Measurements from ENCODE around the gene NKD2.

The NKD2 gene

GRCh38 chr5:1001406-1002270, 7.0 kb upstream of the NKD2 start:
- DNase-seq: no peak

DNA sequence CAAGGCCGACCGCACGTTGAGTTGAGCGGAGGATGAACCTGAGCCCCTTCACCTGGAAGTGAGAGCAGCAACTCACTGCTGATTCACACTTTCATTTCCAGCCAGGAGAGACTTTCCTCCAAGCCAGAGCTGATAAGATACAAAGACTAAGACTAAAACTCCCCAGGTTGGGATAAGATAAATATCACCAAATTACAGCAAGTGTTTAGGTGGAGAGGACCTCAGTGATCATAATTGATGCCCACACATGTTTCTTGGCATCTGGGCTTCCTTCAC, 6.4 kb upstream of the NKD2 start:
- no peak for DNase-seq

DNA sequence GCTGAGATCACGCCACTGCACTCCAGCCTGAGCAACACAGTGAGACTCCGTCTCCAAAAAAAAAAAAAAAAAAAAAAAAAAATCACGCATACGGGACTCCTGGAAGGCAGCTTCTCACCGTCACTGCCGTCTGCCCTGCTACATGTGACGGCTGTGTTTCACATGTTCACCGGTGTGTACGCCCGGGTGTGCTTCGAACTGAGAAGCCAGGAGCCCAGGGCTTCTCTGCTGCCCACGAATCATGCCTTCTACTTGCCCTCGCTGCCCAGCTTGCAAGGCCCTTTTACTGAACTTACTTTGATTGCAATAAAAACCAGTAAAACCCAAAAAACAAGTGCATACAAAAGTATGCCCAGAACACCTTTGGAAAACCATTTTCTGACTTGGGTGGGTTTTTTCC, 5.8 kb upstream of the NKD2 start:
- DNase-seq: no peak

GRCh38 chr5:1003296-1003937, 5.2 kb upstream of the NKD2 start:
- no peak for DNase-seq

DNA sequence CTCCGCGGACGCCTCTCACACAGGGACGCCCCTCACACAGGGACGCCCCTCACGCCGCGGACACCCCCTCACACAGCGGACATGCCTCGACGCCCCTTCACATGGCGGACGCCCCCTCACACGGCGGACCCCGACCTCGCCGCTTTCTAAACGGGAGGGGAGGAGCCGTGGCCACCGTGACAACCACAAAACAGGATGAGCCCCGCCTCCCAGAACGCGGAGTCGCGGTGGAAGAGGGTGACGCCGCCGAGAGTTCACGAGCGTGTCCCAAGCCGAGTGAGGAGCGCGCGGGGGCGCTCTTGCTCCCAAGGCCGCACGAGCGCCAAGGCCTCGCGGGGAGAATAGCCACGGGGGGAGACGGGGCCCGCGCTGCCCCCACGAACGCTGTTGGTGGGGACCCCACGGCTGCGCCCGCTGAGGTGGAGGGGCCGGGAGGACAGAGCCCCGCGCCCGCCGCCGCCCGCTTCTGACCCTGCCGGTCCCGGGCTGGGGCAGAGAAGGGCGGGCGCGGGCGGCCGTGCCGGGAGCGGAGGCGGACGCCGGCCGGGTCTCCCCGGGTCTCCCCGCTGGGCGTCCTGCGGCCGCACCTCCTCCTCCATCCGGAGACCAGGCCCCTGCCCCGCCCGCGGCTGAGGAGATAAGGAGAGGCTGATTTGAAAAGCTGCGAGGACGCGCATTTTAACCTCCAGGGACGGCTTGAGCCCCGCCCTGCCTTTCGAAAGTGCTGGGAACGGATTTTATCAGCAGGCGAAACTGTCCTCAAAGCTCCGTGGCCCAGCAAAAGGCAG, 3.9 kb upstream of the NKD2 start:
- no peak for DNase-seq

DNA sequence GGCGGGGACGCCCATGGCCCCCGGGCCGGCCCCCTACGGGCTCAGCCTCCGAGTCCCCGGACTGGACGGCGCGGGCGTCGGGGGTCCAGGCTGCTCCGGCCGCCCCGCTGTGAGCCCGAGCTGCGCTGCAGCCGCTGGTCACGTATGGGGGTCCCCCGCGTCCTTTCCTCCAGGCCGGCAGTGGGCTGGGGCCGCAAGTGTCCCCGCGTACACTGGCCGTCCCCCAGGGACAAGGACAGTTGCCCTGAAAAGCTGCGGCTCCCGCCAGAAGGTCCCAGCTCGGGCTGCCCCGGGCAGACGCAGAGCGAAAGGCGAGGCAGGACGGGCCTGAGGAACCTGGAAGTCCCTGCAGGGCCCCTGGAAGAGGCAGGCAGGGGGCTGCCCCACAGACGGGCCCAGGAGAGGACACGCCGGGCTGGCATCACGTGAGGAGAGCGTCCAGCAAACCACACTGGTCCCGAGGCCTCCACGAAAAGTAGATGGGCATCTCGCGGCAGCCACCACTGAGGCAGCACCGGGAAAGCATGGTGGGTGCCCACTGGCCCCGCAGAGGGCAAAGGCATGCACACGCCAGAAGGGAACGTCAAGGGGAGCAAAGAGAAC, 3.3 kb upstream of the NKD2 start:
- no peak for DNase-seq

GRCh38 chr5:1005904-1006655, 2.5 kb upstream of the NKD2 start:
- no peak for DNase-seq

GRCh38 chr5:1006656-1007071, 1.9 kb upstream of the NKD2 start:
- no peak for DNase-seq

DNA sequence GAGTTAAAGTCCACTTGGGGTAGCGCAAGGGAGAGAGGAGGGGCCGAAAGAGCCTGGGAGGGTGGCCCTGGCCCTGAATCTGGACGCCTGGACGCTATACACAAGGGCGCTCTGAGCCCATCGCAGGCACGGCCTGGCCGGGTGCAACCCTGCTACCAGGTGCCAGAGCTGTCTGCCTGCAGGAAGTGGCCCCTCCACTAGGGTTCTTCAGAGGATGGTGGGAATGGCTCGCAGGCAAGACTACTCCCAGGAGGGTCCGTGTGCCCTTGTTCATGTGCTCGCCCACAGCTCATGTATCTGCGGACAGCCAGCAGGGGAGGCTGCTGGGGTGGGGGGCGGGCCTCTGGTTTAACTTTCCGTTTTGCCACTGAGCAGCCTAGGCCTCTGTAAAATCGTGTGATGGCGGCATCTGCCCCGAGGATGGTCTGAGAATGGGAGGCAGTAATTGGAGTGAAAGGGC, 1.4 kb upstream of the NKD2 start:
- DNase-seq: no peak

DNA sequence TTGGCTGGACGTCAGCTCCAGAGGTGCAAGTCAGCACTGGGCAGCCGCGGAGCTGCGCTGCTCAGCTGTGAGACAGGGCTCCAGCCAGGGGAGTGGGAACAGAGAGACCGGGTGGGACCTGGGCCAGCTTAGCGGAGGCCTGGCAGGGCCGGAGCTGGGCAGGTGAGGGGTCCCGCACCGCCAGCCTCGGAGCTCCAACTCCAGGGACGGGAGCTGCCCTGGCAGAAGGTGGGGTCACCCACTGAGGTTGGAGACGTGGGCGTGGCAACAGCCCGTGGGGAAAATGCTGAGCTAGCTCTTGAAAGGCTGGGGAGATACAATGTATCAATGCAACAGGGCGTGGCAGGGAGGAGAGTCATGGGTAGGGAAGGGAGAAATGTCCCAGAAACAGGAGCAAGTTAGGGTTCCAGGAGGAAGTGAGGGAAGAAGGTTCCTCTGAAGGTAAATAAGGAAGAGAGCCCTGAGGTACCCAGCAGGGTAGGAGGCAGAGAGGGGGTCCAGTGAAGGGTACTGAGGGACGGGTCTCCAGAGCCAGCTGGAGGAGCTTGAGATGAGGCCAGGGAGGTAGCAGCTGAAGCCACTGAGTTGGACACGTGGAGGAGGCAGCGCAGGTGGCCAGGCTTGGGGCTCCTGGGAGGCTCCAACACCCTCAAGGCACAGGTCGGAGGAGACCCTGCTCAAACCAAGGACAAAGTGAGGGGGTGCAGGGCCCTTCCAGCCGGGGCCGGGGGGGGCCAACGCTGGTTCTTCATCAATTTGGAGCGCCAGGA, 736 bp upstream of the NKD2 start:
- DNase-seq: no peak

- no peak for DNase-seq
Observed at GRCh38 chr5:1009359-1010180, 968 bp downstream of the NKD2 start.

- DNase-seq: no peak
Observed at GRCh38 chr5:1010181-1010510, 1.5 kb downstream of the NKD2 start.

DNA sequence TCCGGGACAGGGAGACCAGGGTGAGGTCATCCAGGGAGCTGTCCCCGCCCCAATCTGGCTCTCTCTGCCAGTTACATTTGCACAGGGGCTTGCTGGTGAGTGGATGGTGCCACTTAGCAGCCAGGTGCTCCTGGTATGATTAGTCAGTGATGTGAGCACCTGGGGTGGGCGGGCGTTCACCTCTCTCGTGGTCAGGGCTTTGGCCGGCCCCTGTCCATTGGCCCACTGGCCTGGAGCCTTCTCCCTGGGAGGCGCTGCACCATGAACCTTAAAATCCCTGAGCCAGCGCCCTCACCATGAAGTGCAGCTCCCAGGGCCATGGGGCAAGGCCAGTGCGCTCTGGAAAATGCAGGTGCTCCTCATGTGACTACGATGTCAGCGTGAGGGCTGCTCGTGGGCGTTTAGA, 2.0 kb downstream of the NKD2 start:
- no peak for DNase-seq

DNA sequence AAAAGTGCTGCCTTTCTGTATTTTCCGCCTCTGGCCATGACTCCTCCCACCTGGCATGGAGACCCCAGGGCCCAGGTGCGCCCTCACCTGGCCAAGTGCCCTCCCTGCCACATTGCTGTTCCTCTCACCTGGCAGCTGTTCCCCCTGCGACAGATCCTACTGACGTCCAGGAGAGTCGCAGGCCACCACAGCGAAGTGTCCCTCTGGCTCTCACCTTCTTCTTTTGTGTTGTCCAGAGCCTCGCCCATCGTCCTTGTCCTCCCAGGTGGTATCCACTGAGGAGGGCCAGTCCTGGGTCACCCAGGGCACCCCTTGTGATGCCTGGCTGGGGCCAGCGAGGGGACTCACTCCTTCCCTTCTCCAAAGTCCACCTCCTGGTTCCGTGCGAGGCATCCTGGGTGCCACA, 2.6 kb downstream of the NKD2 start:
- DNase-seq: no peak

DNA sequence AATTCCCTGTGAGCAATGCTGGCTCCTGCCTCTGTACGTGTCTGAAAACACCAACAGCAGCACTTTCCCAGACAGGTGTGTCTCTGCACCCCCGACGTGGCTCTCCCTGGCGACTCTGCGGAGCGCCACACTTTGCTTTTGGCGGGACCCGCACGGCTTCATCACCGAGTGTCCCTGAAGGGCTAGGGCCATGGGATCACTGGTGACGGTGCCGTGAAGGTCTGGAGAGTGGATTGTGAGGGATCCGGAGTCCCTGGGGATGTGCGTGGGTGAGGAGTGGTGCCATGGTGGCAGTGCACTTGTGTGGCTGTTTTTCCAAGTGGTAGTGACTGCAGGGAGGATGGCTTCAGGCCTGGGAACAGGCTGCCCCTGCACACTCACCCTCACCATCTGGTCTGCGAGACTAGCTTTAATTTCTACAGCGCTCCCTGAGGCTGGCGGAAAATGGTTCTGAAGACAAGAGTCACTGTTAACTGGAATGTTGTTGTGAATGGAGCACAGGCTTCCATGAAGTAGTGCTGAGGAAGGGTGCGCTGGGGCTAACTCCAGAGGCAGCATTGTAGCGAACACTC, 3.2 kb downstream of the NKD2 start:
- DNase-seq: no peak

DNA sequence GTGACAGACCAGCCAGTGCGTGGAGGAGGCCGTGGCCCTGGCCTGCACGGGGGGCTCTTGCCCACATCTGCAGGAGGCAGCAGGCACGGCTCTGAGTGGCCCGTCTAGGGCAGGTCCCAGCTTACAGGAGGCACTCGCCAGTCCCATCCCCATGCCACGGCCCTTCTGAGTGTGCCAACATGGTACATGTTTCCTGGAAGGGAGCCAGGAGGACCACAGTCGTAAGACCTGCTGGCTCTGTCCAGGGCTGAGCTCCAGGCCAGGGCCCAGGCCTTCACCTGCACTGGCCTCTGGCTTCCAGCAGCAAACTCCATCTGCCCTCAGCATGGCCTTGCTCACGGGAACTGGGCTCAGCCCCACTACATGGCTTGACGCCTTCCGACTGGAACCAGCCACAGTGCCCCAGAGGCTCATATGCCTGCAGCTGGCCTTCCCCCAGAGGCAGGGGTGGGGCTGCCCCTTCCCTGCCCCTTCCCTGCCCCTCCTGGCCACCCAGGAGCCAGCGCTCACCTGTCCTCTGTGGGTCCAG, 3.8 kb downstream of the NKD2 start:
- no peak for DNase-seq

DNA sequence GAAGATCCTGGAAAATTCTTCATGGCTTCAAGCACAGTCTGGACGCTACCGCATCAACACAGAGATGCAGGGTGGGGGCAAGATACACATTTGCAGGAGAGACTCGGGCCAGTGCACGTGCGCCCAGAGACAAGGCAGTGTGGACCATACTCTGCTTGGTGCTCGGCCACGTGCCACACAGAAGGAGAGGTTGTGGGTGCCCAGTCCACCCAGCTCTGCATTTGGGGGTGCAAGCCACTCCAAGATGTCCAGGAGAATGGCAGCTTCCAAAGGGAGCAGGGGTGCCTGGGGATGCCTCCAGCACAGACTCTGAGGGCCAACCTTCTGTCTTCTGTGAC, 4.3 kb downstream of the NKD2 start:
- DNase-seq: no peak

DNA sequence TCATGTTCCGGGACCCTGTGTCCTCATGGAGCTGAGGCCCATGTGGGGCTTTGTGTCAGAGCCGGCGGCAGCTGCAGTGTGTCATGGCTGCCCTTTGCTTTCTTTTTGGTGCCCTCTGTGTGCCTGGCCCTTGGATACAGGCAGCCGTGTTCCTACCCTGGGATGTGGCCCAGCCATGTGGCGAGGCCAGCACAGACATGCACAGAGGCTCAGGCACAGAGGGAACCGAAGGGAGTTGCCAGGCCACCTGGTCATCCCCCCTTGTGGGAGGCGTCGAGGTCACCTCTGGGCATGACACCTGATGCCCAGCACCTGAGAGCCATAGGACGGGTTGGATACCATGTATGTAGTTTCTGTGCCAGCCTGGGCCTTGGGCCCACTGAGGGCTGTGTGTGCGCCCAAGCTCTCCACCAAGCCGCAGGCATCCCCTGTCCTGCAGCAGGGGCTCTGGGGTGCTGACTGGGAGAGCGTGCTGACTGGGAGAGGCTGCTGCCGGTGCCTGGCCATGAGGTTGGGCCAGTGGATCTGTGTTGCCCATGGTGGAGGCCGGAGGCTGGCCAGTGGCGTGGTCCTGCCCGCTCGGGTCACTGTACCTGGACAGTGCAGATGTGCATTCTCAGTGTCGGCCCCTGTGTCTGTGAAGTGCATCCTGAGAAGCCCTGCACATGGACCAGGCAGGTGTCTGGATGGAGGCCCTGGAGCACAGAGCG, 4.8 kb downstream of the NKD2 start:
- DNase-seq: no peak

GRCh38 chr5:1013948-1014301, 5.3 kb downstream of the NKD2 start:
- no peak for DNase-seq

- DNase-seq: no peak
Observed at GRCh38 chr5:1014346-1014745, 5.7 kb downstream of the NKD2 start.
